Ammon's horn (tissue), 1 donor: ENCODE results near the gene SPTLC1.
"Not testable (repeated sequence)": the region's sequence is repeated elsewhere in the genome, so short reads cannot be mapped to it uniquely, and the experiment has no call there.

Source experiments
- DNase-seq: peaks from one replicate; pipeline ENCODE4 v3.0.0-alpha.2; 2016; ENCODE audit warnings: low spot score

The SPTLC1 gene

DNA sequence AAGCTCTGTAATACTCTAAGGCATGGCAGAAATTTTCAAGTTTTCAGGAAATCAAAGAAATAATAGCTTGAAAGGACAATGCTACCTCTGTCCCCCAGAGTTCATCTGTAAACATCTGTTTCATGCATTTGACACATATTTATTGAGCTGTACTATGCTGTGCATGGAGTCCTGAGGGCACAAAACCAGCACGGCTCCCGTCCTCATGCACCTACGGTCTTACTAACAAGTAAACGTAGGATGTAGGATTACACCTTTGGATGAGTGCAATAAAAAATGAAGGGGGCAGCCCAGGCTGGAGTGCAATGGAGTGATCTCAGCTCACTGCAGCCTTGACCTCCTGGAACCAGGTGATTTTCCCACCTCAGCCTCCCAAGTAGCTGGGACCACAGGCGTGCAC lies 81.9 kb downstream of the SPTLC1 start:
- no peak for DNase-seq

GRCh38 chr9:92032891-92033290 lies 82.3 kb downstream of the SPTLC1 start:
- DNase-seq: no peak

DNA sequence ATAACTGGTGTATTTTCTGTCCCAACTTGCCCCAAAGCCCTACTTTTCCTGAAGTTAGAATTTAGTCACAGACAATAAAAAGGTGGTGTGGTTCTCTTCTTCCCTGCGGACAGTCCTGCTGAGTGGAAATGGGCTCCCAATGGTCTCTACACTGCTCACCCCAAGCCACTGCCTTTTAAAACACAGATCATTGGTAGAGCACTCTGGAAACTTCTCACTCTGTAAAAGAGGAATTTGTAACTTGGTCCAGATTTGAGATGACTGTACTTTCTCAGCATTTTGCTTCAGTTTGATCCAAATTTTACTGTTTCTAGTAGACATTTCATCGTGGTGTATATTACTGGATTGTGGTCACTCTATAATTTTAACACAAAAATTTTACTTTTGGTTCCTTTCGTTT lies 84.8 kb downstream of the SPTLC1 start:
- no peak for DNase-seq

DNA sequence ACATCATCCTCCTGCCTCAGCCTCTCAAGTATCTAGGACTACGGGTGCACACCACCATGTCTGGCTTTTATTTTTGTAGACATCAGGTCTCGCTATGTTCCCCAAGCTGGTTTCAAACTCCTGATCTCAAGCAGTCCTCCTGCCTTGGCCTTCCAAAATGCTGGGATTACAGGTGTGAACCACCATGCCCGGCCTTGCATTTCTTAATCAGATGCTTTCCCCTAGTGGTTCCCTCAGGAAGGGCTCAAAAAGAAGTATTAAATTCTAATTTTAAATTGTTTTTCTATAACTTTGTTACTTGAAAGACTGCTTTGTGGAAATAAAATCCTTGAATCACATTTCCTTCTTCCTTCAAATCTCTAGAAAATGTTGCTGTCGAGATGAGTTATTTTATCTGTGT lies 85.7 kb downstream of the SPTLC1 start:
- DNase-seq: no peak

- DNase-seq: no peak
These were observed 88.8 kb downstream of the SPTLC1 start for GRCh38 chr9:92026206-92027002.

- not testable (repeated sequence) for DNase-seq
These were observed 93.2 kb downstream of the SPTLC1 start for GRCh38 chr9:92021785-92022541.

- DNase-seq: no peak
These were observed 95.6 kb downstream of the SPTLC1 start for GRCh38 chr9:92019658-92020057.

DNA sequence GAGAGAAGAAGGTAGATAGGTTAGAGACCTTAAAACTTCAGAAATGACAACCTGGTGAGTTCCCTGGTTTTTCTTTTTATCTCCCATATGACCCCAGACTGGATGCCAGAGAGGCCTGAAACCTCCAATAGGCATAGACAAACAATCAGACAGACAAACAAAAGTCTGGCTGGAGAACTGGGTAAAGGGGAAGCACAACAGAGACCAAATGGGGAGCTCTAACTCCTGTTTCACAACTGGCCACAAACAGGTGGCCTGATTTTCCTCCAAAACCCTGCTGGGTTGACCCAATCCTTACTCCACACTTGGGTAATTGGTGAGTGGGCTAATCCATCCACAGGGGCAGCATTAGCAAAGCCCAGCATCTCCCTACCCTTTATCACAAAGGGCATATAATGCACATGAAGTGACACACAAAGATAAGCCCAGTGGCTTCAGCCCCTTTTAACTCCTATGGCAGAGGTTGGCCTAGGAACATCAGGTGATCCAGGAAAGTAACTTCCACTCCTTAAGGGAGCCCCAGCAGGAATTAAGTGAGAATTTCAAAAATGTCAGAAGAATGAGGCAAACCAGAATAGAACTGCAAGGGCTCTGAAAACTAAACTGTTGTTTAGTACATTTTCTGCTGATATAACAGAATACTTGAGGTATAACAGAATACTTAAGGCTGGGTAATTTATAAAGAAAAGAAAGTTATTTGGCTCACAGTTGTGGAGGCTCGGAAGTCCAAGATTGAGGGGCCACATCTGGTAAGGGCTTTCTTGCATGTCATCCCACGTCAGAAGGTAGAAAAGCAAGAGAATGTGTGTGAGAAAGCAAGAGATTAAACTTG lies 104.3 kb downstream of the SPTLC1 start:
- DNase-seq: no peak

DNA sequence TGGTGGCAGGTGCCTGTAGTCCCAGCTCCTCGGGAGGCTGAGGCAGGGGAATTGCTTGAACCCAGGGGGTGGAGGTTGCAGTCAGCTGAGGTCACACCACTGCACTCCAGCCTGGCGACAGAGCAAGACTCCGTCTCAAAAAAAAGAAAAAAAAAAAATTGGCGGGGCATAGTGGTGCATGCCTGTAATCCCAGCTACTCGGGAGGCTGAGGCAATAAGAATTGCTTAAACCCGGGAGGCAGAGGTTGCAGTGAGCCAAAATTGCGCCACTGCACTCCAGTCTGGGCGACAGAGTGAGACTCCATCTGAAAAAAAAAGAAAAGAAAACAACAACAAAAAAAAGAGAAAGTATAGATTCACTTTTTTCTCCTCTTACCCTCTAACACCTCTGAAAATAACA lies 105.0 kb downstream of the SPTLC1 start:
- DNase-seq: not testable (repeated sequence)

DNA sequence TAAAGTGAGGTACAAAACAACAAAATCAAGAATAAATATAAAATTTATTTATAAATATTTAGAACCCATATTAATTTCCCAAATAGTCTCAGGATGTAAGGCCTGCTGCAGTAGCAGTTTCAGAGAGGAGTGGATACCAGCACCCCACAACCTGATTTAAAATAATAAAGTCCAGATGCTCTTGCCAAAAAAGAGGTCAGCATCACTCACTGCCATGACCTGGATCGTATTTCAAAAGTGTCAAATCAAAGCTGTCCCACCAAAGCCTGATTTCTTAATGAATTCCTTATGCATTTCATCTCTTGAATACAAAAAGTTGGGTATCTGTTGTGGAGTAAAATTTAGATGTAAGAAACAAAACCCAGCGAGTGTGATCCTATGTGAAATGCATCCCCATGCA lies 107.2 kb downstream of the SPTLC1 start:
- DNase-seq: no peak

DNA sequence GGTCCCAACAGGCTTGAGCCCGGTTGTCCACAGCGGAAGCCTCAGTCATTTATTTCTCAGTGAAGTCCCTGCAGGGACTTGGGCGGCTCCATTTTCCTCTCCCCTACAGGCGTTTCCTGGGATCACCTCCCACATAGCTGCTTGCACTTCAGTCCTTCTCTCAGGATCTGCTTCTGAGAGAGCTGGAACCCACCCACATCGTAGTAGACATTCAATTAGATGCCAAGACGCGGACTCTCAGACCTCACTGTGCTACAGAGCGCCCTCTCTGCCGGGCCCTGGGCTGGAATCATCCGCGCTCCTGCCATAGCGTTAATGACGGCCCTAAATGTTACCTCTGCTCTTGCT lies 111.2 kb downstream of the SPTLC1 start:
- DNase-seq: no peak

- DNase-seq: no peak
These were observed 111.7 kb downstream of the SPTLC1 start for GRCh38 chr9:92003308-92004044.

GRCh38 chr9:92001948-92002347 lies 113.3 kb downstream of the SPTLC1 start:
- DNase-seq: not testable (repeated sequence)

DNA sequence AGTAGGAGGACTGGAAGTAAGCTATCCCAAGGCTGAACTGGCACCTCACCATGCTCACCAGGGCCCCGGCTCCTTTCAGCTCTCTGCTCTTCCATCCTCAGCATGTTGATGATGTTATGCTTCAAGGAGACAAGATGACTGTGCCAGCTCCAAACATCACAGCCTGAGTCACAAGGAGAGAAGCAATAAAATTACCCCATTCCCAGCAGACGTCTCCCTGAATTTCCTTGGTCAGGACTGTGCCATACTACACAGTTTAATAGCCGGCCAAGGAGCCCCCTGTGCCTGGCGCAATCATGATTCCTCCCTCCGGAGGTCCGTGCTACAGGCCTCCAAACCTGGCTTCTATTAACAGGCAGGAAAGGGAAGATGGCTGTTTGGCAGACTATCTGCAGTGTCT lies 114.0 kb downstream of the SPTLC1 start:
- DNase-seq: no peak

GRCh38 chr9:91995000-91995655 lies 120.1 kb downstream of the SPTLC1 start:
- no peak for DNase-seq

- DNase-seq: no peak
These were observed 120.8 kb downstream of the SPTLC1 start for GRCh38 chr9:91994422-91994821.

DNA sequence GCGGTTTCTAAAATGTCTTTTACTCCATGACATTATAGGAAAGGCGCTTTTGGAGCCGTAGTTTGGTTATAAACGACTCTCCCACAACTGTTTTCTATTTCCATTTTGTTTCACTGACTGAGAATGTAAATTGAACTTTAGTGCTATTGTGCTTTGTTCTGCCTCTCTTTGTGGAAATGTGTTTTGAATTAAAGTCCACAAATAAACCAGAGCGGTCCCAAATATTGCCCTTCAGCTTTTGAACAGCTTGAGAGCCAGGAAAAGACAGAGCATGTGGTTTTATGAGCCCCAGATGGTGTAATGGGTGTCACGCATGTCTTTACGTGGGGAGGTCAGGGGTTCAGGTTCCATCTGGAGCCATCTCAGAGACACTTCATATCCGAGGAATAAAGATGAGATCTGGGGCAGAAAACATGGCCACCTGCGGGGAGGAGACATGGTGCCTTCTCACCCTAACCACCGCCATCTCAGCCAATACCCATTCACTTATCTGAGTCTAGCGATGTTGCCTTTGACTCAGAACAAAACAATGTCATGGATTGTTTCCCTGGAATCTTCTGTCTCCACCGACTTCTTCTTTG lies 122.7 kb downstream of the SPTLC1 start:
- DNase-seq: no peak

GRCh38 chr9:91991721-91992341 lies 123.4 kb downstream of the SPTLC1 start:
- DNase-seq: no peak

- no peak for DNase-seq
These were observed 129.0 kb downstream of the SPTLC1 start for GRCh38 chr9:91986248-91986647.

- no peak for DNase-seq
These were observed 129.5 kb downstream of the SPTLC1 start for GRCh38 chr9:91985692-91986091.
